GM19238 (cell line): ENCODE results near the gene RTTN.
"Not testable (repeated sequence)": the region's sequence is repeated elsewhere in the genome, so short reads cannot be mapped to it uniquely, and the experiment has no call there.

Experiments
- DNase-seq: peaks from one replicate; pipeline ENCODE4 v3.0.0; 2011; ENCODE audit warnings: low spot score; ENCODE audit not compliant: insufficient read length

RTTN gene, protein sequence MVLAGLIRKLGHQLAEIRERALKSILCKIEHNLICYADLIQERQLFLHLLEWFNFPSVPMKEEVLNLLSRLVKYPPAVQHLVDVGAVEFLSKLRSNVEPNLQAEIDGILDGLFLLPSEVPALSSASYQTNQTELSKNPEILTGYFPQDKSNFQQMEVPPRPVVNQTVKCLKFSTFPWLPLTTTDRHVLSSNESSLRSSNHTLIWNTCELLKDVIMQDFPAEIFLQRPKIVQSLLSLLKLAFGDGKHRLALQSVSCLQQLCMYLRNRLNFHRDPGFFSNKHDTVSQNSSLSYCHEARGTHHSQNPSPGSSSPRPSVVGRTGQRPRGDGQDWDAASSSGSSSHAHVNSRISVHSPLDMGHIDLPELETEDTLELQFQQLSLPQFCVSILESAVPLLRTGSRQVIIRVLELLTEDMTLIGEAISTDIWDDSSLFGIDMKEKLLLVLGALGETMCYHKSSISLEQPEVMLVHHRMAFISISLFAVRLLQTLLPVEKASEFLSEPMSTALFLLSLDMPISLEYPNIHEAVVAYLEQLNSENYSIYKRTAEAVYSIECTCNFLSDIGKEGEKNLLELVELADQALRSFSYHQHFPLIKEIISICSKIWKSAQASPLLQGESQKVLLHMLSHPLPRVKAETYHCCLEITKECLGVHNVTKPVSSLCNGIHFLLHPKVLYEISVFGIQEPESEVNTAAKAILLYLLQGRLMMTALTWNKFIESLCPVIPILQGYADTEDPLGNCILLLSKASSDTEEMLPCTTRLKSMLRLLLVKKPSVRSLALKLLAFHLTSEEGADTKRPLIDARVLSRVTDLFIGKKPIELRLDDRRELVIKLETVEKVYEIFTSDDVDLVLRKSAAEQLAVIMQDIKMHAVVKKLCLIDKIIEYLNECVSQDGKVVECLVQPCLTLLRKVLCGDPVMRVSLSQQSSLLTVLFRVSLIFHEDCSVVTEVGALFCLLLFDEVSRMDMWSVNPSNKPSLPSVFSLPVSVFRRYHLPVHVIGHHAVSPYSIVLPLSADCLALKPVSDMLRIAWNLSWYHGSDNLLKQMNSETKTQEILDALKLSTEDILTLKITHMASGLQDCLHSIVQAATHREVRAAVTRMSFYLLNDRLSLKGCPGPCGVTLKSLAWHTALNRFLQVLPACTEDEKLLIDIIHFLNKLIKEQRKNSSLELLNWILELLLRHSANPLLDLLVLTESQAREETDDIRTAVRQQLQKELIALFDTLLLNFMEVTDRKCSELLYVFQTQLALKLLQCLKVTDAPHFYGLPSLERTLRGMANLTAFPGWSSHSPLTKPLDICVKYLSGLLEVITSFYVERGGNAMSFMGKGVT (N-terminal part only)

DNA sequence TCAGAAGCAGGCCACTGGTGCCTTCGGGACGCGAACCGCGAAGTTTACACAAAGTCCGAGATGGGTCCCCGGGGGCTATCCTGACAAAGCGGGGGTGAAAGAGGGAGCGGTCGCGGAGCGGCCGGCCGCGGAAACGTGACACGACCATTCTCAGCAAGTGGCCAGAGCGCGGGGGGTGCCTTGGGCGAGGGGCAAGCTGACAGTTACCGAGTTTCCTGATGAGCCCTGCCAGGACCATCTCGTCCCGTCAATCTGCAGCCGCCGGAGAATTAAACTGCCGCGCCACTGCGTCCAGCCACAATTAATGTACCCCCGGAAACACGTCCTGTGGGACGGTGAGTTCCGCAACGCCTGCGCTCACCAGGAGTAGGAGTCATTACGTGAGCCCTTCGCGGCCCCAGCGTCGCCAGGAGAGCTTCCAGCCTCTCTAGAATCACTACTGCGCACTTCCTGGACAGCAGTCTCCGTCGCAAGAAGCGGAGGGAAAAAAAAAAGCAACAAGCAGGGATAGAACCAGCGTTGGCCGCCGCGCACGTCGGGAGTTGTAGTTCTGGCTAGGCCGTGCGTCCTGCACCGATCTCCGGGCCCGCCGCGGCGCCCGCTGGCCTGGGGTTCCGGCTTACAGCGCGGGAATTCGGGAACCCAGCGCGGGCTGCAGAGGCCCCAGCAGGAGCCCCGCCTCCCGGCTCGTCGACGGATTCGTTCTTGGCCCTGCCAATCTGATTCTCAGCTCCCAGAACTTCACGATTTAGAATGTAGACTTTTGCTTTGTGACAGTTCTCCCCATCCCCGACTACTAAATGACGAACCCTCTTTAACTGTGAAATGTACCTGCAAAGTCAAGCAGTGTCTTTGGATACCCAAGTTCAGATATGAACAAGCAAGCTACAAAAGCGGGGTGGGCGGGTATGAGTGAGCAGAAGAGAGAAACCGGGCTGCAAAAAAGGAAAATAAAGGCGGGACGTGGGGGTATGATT is at the start of gene RTTN:
Gene RTTN, minus strand, starts transcription at position 267 of the 977 bp plus-strand sequence. Its CDS starts 29 bp downstream, at position 238.
- DNase-seq, result peak; percentile 68

DNA sequence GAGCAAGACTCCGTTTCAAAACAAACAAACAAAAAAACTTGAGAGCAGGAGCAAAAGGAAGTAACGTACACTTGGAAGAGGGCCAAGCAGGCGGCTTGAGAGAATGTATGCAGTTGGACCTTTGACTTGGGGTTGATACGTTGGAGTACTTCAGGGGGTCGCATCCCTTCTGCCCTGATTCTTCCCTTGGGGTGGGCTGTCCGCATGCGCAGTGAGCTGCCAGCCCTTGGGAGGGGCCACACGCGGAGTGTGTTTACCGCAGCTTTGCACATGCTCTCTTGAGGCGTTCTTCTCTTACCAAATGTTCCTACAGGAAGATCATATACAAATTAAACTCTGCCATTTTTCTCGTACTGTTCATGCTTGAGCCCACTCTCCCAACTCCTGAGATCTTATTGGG is 45.3 kb upstream of the RTTN start:
- no peak for DNase-seq

DNA sequence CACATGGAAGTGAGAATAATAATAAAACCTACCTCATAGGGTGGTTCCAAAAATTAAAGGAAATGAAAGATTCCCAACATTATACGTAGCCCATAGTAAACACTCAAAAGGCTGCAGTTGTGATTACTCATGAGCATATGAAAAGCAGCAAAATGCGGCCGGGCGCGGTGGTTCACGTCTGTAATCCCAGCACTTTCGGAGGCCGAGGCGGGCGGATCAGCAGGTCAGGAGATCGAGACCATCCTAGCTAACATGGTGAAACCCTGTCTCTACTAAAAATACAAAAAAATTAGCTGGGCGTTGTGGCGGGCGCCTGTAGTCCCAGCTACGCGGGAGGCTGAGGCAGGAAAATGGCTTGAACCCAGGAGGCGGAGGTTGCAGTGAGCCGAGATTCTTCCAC is 44.4 kb upstream of the RTTN start:
- not testable (repeated sequence) for DNase-seq

DNA sequence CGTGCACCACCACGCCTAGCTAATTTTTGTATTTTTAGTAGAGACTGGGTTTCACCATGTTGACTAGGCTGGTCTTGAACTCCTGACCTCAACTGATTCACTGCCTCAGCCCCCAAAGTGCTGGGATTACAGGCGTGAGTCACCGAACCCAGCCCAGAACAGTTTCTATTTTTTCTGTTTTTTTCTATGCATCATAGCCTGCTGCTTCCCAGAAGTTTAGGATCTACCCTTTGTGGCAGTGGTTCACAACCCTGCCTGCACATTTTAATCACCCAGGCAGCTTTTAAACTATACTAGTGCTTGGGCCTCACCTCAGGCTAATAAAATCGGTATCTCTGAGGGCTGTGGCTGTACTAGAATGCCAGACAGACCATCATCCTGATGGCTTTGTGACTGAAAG is 43.6 kb upstream of the RTTN start:
- DNase-seq, result no peak

DNA sequence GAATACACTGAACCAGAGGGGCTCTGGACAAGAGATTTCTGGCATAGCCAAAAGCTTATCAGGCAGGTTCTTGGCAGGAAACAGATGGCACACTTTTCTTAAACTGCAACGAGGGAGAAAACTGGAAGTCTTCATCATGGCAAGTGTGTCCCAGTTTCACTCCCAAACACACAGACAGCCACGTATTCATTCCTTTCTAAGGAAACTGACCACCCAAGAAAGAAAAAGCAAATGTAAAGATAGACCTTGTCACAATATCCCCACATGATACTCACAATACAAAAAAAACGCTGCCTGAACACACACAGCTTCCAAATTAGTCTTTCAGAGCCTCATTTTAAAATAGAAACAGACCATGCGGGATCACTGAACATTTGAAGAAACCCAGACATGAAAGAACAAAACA is 40.6 kb upstream of the RTTN start:
- DNase-seq, result no peak

DNA sequence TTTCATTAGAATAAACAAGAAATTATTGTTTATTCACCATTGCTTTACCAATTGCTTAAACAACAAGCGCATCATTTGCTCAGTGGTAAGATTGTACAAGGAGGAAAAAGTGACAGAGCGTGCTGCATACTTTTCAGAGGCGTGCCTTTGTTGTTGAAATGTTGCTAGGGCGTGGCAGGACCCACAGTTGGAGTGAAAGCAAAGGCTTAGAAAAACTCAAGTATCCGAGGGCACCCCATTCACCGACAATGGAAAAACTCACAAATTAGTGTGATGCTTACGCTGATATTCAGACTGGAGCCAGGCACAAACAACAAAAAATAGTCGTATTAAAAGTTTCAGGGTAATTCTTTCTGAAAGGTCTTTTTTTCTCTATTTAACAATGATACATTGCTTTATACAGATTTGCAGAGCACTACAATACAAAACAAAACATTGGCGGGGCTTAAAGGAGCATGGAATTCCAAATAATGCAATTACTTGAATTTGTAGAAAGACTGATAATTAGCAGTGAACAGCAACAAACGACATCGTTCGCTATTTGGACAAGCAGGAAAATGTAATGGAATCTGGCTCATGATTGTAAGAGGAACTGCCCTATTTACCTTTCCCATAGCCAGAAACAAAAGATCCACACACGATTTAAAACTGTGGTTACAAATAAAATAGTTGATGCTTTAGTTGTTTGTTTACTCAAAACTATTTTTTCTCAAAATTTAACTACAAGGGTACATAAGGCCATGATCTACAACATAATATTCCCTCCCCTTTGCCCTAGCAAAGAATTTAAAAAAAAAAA is 37.8 kb upstream of the RTTN start:
- DNase-seq, result no peak

DNA sequence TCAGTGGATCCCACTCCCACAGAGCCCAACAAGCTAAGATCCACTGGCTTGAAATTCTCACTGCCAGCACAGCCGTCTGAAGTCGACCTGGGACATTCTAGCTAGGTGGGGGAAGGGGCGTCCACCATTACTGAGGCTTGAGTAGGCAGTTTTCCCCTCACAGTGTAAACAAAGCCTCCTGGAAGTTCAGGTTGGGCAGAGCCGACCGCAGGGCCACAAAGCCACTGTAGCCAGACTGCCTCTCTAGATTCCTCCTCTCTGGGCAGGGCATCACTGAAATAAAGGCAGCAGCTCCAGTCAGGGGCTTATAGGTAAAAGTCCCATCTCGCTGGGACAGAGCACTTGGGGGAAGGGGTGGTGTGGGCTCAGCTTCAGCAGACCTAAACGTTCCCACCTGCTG is 31.4 kb upstream of the RTTN start:
- not testable (repeated sequence) for DNase-seq

DNA sequence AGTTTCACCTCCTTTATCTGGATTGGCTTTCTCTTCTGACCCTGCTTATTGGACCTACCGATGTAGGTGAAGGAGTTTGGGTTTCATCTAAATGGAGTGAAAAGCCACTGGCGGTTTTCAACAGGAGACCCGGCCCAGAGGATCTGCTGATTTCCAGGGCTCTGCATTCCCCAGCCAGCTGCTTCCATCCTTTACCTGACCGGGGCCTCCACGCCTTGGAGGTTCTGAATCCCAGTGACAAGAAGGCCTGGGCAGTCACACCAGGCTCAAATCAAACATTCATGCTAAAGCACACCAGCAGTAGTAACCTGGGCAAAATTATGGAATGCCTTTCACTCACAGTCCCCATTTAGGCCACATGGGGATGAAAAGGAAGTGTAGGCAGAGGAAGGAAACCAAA is 30.0 kb upstream of the RTTN start:
- no peak for DNase-seq

DNA sequence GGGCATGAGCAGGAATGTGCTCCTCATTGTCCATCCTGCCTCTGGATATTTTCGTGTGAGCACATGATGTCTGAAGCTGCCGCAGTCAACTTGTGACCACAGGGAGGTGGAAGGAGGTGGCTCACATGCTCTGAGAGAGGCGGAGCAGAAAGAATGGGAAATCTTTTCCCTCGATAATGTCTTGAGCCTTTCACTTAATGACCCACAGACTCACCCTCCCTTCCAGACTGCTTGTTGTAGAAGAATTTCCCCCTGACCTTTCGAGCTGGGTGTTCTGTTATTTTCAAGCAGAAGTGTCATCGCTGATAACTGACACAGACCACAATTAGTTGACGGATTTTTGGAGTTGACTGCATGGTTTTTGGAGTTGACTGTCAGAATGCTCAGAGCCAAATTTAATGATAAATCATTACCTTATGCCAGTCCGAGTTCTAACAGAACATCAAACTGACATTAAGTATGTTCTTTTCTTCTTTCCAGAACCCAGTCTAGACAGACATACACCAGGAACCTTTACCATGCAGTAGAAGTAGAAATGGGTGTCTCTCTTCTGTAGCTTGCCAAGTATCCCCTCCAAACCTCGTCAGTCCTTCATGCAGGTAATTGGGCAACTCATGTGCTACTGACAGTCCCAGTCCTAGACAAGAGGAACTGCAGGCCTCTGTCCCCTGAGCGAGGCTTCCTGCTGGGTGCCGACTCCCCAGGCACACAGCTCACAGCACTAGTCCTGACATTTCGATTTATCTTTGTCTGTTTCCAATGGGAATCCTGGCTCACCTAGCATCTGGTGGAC is 29.4 kb upstream of the RTTN start:
- DNase-seq, result no peak

DNA sequence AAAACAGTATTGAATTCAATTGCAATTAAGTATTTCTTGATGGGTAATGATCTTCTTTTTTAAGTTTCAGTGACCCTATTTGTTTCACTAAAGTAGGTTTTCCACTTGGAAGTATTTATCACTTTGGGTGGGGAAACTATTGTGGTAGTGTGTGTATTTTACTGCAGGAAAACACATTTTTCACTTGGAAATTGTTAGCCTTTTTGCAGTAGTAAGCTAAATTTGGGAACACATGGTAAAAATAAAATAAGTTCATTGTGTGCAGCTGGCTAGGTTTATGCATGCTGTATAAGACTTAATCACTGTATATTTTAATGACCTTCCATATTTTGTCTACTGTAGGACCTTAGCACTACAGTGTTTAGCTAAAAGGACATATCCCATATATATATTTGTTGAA is 28.5 kb upstream of the RTTN start:
- no peak for DNase-seq

DNA sequence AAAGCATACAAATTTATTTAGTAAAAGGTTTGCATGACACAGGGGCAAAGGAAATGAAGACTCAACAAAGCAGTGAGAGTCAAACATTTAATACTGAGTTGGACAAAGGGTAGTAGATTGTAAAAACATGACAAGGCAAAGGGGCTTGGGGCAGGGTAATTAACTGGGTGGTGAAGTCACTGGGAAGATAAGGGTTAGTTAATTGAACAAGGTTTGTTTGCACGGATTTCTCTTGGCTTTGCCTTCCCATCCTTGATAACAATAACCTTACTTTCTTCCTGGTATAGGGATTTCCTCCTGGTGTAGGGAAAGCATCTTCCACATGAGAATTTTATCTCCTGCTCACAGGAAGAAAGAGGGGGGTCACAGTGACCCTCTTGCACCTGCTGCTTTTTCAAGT is 26.8 kb upstream of the RTTN start:
- DNase-seq, result no peak

DNA sequence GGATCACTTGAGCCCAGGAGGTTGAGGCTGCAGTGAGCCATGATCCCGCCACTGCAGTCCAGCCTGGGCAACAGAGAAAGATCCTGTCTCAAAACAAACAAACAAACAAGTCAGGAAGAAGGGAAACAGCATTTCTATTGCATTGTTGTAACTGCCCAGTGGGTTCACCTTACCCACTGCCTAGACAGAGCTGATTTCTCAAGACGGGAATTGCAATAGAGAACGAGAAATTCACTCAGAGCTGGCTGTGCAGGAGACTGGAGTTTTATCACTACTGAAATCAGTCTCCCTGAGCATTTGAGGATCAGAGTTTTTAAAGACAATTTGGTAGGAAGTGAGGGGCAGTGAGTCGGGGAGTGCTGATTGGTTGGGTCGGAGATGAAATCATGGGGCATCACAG is 24.2 kb upstream of the RTTN start:
- DNase-seq, result no peak

DNA sequence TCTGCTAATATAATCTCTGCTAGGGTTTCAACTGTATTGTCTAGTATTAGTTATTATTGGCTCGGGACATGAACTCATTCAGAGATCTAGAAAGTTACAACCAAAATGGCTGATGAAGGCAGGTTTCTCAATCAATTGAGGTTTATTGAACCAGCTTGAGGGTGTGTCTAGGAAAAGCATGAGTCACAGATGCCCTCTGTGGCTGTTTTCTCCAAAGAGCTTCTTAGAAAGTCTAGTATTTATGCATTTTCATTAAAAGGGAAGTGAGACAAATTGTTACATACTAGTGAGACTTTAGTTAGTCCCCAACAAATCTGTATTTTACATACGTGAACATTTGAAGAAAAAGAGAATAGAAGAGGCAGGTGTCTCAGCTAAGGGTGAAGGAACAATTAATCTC is 23.0 kb upstream of the RTTN start:
- no peak for DNase-seq

DNA sequence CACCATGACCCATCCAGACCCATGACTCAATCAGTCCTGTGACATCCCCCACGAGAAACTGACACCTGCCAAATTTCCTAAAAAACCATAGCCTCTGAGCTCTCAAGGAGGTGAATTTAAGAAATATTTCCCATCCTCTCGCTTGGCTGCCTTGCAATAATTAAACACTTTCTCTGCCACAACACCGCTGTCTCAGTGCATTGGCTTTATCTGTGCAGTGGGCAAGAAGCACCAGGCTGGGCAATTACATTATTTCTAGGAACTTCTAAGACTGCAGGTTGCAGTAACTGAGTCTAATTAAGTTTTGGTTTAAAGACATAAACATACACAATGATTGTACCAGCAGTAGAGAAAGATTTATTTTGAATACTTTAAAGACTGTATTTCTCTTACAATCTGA is 22.0 kb upstream of the RTTN start:
- DNase-seq, result no peak

DNA sequence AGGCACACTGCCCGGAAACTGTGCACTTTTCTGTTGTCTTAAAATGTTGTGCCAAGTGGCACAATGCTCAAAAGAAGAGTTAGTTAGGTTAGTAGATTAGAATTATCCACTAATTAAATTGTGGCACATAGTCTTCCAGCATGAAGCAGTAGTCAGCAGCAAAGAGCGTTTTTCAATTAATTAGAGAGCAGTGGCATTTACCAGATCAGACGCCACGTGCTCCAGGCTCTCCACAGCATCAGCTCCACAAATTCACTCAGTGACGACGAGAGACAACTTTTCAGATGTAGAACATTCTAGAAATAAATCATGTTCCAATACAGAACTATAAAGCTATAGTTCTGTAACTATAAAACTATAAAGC is 16.4 kb upstream of the RTTN start:
- no peak for DNase-seq

DNA sequence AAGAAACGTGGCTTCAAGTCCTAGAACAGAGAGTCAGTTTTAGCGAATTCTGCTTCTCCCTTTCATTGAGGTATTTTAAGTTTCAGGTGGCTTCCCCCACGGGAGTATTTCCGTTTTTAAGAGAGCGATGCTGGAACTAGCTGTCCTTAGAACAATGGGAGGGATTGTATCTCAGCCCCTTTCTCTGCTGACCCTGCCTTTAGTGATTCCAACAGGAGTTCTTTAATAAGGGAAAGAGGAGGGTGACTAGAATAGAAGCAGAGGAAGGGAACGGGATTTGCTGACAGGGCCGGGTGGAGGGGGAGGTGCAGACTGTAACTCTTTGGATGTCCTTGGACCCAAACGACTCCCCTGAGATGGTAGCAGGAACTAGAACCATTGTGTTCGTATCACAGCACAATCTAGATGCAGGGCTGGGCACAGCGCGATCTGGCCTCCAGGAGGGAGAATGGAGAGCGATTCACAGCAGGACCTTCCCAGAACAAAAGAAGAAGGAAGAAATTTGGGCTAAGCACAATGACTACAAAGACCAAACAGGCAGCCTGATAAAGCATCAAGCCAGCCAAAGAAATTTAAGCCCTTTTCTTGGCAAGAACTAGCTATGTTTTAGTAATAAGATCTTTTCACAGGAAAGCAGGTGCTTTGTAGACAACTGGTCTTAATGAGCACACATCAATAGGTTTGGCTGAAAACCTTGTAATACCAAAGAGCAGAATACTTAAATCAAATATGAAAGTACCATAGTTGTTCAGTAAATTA is 15.8 kb upstream of the RTTN start:
- no peak for DNase-seq

DNA sequence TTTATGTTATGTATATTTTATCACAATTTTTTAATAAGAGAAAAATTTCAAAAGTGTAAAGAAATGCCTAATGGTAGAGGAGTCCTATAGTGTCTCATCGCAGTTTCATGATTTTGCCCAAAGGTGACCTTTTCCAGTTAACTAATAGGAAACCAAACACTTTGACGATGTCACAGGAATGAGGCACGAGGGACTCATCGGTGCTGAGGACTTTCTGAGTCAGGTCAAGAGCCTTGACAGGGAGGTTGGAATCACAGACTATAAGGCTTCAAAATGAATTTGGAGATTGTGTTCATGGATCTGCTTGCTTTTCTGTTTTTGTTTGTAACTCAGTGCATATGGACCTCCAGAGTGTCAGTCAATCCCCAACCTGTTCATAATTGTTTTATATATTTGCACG is 15.1 kb upstream of the RTTN start:
- DNase-seq, result no peak

DNA sequence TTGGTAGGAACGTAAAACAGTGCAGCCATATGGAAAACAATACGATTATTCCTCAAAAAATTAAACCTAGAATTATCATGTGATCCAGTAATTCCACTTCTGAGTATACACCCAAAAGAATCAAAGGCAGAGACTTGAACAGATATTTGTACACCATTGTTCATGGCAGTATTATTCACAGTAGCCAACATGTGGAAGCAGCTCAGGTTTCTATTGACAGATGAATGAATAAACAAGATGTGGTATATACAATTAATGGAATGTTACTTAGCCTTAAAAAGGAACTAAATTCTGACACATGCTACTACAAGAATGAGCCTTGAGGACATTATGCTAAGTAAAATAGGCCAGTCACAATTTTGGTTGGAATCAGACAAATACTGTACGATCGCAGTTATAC is 14.2 kb upstream of the RTTN start:
- DNase-seq, result no peak
